Heart right ventricle (tissue), 16 donors: ENCODE measurements around the gene PTGIR. TPM values are rescaled to one million over a fixed set of nuclear protein-coding genes. Genes with fewer than 3 reads are reported as not detected.

Experiments used
- ATAC-seq, 8 donors: fragments of 200-7000 bp; cut with Tn5 transposase; one replicate each; pipeline ENCODE4 v1.9.1; 2020; ENCODE audit warnings: mild to moderate bottlenecking in 8 of 8, moderate library complexity in 8 of 8, moderate number of reproducible peaks in 1 of 8
- DNase-seq, 2 donors: peaks; one replicate each; pipeline ENCODE4 v3.0.0-alpha.2; 2020
- H3K27ac ChIP-seq, 10 donors: fragments of 200-600 bp; sonication (generic) in 2 of 10; one replicate each; pipeline versions ENCODE4 v1.5.0 to v1.8.0; 2020 to 2022; ENCODE audit warnings: mild to moderate bottlenecking in 3 of 10
- H3K27me3 ChIP-seq, 7 donors: fragments of 200-600 bp; one replicate each; pipeline ENCODE4 v1.8.0; 2021 to 2022; ENCODE audit warnings: mild to moderate bottlenecking in 2 of 7
- H3K36me3 ChIP-seq, 9 donors: fragments of 200-600 bp; sonication (generic) in 1 of 9; one replicate each; pipeline versions ENCODE4 v1.5.0 to v1.8.0; 2020 to 2022; ENCODE audit warnings: mild to moderate bottlenecking in 2 of 9
- H3K4me1 ChIP-seq, 9 donors: fragments of 200-600 bp; sonication (generic) in 1 of 9; one replicate each; pipeline versions ENCODE4 v1.5.0 to v1.8.0; 2020 to 2022; ENCODE audit warnings: mild to moderate bottlenecking in 4 of 9
- H3K4me3 ChIP-seq, 10 donors: fragments of 200-600 bp; sonication (generic) in 2 of 10; one replicate each; pipeline versions ENCODE4 v1.5.0 to v1.8.0; 2020 to 2022; ENCODE audit warnings: mild to moderate bottlenecking in 7 of 10, moderate library complexity in 2 of 10
- H3K9me3 ChIP-seq, 11 donors: fragments of 200-600 bp in 10 of 11; sonication (generic) in 2 of 11; one replicate each; pipeline versions ENCODE4 v1.5.0 to v1.8.0; 2013 to 2022; ENCODE audit warnings: mild to moderate bottlenecking in 2 of 11, control low read depth in 1 of 11, moderate library complexity in 1 of 11
- WGBS, 2 donors: extraction: QIAGEN DNeasy Blood & Tissue Kit; methylation state at CpG; one replicate each; pipeline ENCODE4 v1.1.7; 2013; ENCODE audit warnings: inconsistent platforms in 1 of 2; 5-methylcytosine and 5-hydroxymethylcytosine counted together
- intact Hi-C, 10 donors: fragments of 100-400 bp; cut with DNase I; formaldehyde crosslinking; loops; one replicate each; pipeline versions ENCODE4 v1.11.1 to v1.14.2; 2022
- polyA plus RNA-seq, 2 donors: library from polyadenylated mRNA; stranded (reverse); fragments of 200-250 nt; gene quantifications; one replicate each; pipeline ENCODE4 v1.2.3, GENCODE V29; 2013
- total RNA-seq, 10 donors: library from RNA; stranded (reverse); fragmentation: NEBNext Ultra II Directional in 3 of 10; extraction: Animal tissue kit (Norgen Biotek cat#: 25700) in 3 of 10; gene quantifications; one replicate each; pipeline versions ENCODE4 v1.2.1 to v1.2.4, GENCODE V29; 2021 to 2023
- TF ChIP-seq, protein P1 (sequence below), 9 donors: fragments of 200-600 bp; sonication (generic) in 2 of 9; IDR thresholded peaks; one replicate each; pipeline versions ENCODE4 v1.5.0 to v1.8.0; 2021 to 2022; ENCODE audit warnings: antibody characterized with exemption in 9 of 9, mild to moderate bottlenecking in 5 of 9, moderate library complexity in 1 of 9
- donor health status: Arrhythmogenic right ventricular cardiomyopathy.
- donor health status: ischemic (EF 13 %, LVEDD 7.1; RV severe dilation, severe dysfunction).
- donor health status: healthy with polysubstance abuse.
- donor health status: DM: no; HTN: yes; CAD: no.
- donor health status: DM: no; HTN: no; CAD: no.
- donor health status: ischemic (EF 25% LVEDD 6.9; RV normal size, moderate dysfunction).
- donor health status: ischemic (EF 25% LVEDD 5.7; RV mildly dilated, moderate dysfunction).
- donor health status: healthy.
- donor health status: DM: yes; HTN: yes; CAD: no.
- donor health status: Ischemic cardiomyopathy.
- donor health status: ischemic (EF 35%, LVEDD 5.7; RV mildly dilated, moderate dysfunction).
- donor health status: nonischemic (EF 11% LVEDD 7.7; RV severe dilation, severe dysfunction).
- donor health status: DM: yes; HTN: yes; CAD: no.
- donor health status: PGD.
- donor health status: ischemic (EF 29% LVEDD 5.4; RV normal size, mild dysfunction).
- donor health status: nonischemic (EF 23%, LVEDD 6.1; RV moderate dilation, normal function).

The PTGIR gene
- total and polyA plus RNA-seq, 12 donors: 1.4 to 13.7 (median 3.4) TPM

DNA sequence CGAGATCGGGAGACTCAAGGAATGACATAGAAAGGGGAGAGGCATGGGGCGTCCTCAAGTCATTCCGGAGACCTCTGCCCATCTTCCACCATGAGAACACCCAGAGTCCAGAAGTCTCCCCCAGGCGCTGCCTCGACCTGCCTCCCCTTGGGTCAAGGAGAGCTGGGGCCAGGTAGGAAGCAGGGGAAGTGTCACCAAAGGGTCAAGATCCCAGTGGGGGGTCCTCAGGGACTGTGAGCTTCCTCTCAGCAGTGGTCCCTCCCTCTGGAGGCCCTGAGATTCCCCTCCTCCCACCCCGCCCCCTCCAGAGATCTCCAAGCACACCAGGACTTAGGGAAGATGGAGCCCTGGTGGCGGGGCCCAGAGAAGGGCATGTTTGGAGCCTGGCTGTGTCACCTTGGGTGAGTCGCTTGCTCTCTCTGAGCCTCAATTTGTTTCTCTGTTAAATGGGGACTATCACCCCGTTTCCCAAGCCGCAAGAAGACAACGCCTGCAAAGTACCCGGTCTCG, 35.2 kb upstream of the PTGIR start:
- DNase-seq: peak in 1 of 2 donors; percentile 39

DNA sequence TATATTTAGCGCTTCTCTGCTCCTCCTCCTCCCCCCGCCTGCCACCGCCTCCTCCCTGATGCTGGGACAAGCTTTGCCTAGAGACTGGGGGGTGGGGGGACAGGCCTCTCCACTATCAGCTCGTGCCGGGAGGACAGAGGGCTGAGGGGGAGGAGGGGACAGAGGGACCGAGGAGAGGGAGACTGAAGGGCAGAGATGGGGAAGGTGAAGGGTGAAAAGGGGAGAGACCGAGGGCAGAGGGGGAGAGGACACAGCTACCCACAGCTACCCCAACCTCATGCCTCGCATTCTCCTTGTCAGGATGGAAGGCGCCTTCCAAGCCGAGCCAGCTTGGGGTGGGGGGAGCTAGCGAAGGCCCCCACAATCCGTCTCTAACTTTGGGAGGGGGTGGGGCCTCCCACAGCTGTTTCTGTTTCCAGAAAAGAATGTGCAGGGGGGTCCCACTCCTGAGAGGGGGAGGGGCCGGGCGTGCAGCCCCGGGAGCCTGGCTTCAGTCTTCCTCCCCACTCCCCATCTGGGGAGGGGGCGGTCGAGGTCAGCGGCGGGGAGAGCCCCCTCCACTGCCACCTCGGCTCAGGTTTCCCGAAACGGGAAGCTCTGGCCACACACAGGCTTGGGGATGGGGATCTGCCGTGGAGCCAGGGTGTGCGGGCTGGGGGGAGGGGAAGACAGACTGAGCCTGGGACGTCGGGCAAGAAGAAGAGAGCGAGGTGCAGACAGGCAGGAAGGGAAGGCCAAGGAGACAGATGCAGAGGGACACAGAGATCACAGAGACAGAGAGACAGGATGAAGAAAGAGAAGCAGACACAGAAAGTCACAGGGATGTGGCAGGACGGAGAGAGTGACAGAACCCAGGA, 34.5 kb upstream of the PTGIR start:
- no peaks in the 10 kb centered on the region for H3K36me3 ChIP-seq
- H3K4me1 ChIP-seq: peaks cover 3 to 35% (median 21%) of the 10 kb centered on the region in 9 donors
- H3K27ac ChIP-seq: peak overlapping the region in 9 of 10 donors; percentile 11 to 83 (median 65)
- peaks cover 0 to 50% (median 0%) of the 10 kb centered on the region in 7 donors for H3K27me3 ChIP-seq
- ATAC-seq (peak in 1 of 8 donors; percentile 7), DNase-seq (peak; percentile 39 to 60)
- WGBS, 2 donors: 4 to 7% methylated on average over 28 of the region's 28 CpGs
- no peaks in the 10 kb centered on the region for H3K9me3 ChIP-seq
- TF ChIP-seq, protein P1, sequence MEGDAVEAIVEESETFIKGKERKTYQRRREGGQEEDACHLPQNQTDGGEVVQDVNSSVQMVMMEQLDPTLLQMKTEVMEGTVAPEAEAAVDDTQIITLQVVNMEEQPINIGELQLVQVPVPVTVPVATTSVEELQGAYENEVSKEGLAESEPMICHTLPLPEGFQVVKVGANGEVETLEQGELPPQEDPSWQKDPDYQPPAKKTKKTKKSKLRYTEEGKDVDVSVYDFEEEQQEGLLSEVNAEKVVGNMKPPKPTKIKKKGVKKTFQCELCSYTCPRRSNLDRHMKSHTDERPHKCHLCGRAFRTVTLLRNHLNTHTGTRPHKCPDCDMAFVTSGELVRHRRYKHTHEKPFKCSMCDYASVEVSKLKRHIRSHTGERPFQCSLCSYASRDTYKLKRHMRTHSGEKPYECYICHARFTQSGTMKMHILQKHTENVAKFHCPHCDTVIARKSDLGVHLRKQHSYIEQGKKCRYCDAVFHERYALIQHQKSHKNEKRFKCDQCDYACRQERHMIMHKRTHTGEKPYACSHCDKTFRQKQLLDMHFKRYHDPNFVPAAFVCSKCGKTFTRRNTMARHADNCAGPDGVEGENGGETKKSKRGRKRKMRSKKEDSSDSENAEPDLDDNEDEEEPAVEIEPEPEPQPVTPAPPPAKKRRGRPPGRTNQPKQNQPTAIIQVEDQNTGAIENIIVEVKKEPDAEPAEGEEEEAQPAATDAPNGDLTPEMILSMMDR (IDR thresholded peaks at IDR 0.05): no peak
- intact Hi-C loops: loop anchor here in 9 of 10 donors (5.0 to 10.0 kb wide), 6 partner anchors 42 to 135 kb away; no protein-coding TSS in a partner anchor
- peak overlapping the region in 9 of 10 donors; percentile 46 to 87 (median 68) for H3K4me3 ChIP-seq

More for the DNA sequence above, 35.2 kb upstream of the PTGIR start:
- H3K27me3 ChIP-seq: peaks cover 0 to 49% (median 0%) of the 10 kb centered on the region in 7 donors
- intact Hi-C loops: loop anchor here in 9 of 10 donors (5.0 to 10.0 kb wide), 6 partner anchors 43 to 135 kb away; no protein-coding TSS in a partner anchor
- TF ChIP-seq, protein P1 (IDR thresholded peaks at IDR 0.05): no peak
- H3K9me3 ChIP-seq: no peaks in the 10 kb centered on the region
- peaks cover 3 to 32% (median 20%) of the 10 kb centered on the region in 9 donors for H3K4me1 ChIP-seq
- 1 to 4% methylated on average over 14 of the region's 14 CpGs for WGBS, 2 donors
- no peaks in the 10 kb centered on the region for H3K36me3 ChIP-seq
- H3K4me3 ChIP-seq: peak overlapping the region; percentile 46 to 87 (median 68)
- no peak for ATAC-seq
- H3K27ac ChIP-seq: peak overlapping the region in 9 of 10 donors; percentile 2 to 83 (median 74)

DNA sequence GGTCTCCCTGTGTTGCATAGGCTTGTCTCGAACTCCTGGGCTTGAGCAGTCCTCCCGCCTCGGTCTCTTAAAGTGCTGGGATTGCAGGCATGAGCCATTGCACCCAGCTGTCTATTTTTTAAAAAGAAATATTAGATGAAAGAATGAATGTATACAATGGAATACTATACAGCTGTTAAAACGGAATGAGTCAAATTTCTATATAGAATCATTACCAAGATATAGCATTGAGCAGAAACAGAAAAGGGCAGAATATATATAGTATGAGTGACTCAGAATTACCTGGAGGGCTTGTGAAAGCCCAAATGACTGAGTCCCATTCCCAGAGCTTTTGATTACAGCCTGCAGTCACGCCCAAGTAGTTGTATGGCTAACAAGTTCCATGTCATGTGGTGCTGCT, 31.7 kb upstream of the PTGIR start:
- Histone ChIP-seq H3K4me1 (peaks cover 3 to 40% (median 17%) of the 10 kb centered on the region in 9 donors), H3K9me3 (no peaks in the 10 kb centered on the region), H3K4me3 (no peak overlapping the region), H3K27me3 (peaks cover 0 to 58% (median 0%) of the 10 kb centered on the region in 7 donors), H3K27ac (no peak overlapping the region), H3K36me3 (peaks cover 0 to 13% (median 0%) of the 10 kb centered on the region in 9 donors)
- intact Hi-C loops: no loop called here
- DNase-seq (no peak), ATAC-seq (no peak)
- TF ChIP-seq, protein P1 (IDR thresholded peaks at IDR 0.05): no peak
- 98 to 100% methylated on average over 5 of the region's 5 CpGs for WGBS, 2 donors

DNA sequence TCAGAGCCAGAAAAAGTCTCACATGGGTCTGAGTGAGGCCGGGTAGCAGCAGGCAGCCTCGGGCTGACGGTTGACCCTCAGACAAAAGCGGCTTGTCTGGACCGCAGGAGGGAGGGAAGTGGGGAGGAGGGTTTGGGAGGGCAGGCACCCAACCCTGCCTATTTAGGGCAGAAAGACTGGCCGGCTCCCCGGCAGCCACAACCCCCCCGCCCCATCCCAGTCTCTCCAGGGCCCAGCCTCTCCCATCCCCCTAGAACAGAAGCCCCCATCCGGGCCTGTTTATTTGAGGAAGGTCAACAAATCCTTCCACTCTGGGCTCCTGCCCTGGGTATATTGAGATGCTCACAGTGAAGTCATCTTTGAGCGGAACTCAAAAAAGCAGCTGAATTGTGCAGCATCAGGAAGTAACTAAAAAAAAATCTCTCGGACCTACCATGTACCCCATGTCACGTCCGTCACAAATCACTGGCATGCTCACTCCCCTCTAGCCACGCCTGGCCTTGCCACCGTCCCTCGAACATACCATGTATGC, 29.8 kb upstream of the PTGIR start:
- TF ChIP-seq, protein P1 (IDR thresholded peaks at IDR 0.05): no peak
- ATAC-seq (peak in 7 of 8 donors; percentile 32 to 74 (median 45)), DNase-seq (peak in 1 of 2 donors; percentile 29)
- Histone ChIP-seq H3K27ac (peak overlapping the region in 7 of 10 donors; percentile 12 to 66 (median 49)), H3K36me3 (peaks cover 0 to 13% (median 0%) of the 10 kb centered on the region in 9 donors), H3K4me1 (peaks cover 0 to 28% (median 6%) of the 10 kb centered on the region in 9 donors), H3K4me3 (no peak overlapping the region), H3K27me3 (peaks cover 0 to 63% (median 0%) of the 10 kb centered on the region in 7 donors), H3K9me3 (no peaks in the 10 kb centered on the region)
- WGBS, 2 donors: 54 to 60% methylated on average over 16 of the region's 16 CpGs
- intact Hi-C loops: no loop called here
